Ascending aorta (tissue), 2 donors: Measurements from ENCODE around the gene CFAP54. TPM values are rescaled to one million over a fixed set of nuclear protein-coding genes. Genes with fewer than 3 reads are reported as not detected.

Source experiments
- DNase-seq, 2 donors: peaks; one replicate each; pipeline ENCODE4 v3.0.0-alpha.2; 2019; ENCODE audit warnings: low spot score in 2 of 2
- H3K27ac ChIP-seq, 2 donors: fragments of 200-600 bp; sonication (generic); one replicate each; pipeline ENCODE4 v1.5.1; 2016 to 2017; ENCODE audit warnings: mild to moderate bottlenecking in 1 of 2
- H3K27me3 ChIP-seq: fragments of 200-600 bp; sonication (generic); one replicate; pipeline ENCODE4 v1.5.1; 2017
- H3K36me3 ChIP-seq, 2 donors: fragments of 200-600 bp; sonication (generic); one replicate each; pipeline ENCODE4 v1.5.1; 2016
- H3K4me1 ChIP-seq, 2 donors: fragments of 200-600 bp; sonication (generic); one replicate each; pipeline ENCODE4 v1.5.1; 2016 to 2017; ENCODE audit warnings: mild to moderate bottlenecking in 1 of 2
- H3K4me3 ChIP-seq, 2 donors: fragments of 200-600 bp; sonication (generic); one replicate each; pipeline ENCODE4 v1.5.1; 2016 to 2017; ENCODE audit warnings: mild to moderate bottlenecking in 1 of 2
- H3K9me3 ChIP-seq, 2 donors: fragments of 200-600 bp; sonication (generic); one replicate each; pipeline ENCODE4 v1.5.1; 2016
- CTCF ChIP-seq, 3 experiments: fragments of 200-600 bp in 2 of 3; fragments of 450-650 bp in 1 of 3; sonication (generic) in 2 of 3; IDR thresholded peaks; one replicate each; pipeline ENCODE4 v1.5.1; 2016 to 2019; ENCODE audit warnings: antibody characterized with exemption in 3 of 3, mild to moderate bottlenecking in 1 of 3, moderate library complexity in 1 of 3
- intact Hi-C: fragments of 100-400 bp; cut with DNase I; formaldehyde crosslinking; loops from one replicate; pipeline ENCODE4 v1.15.1; 2023
- total RNA-seq: library from RNA; depleted of rRNA; stranded (reverse); fragments of >200 nt; gene quantifications from one replicate; pipeline ENCODE4 v1.1.0, GENCODE V29; 2016

CFAP54 gene
- total RNA-seq, 1 donor from 2014 or later: not detected

- Histone ChIP-seq H3K36me3 (no peaks in the 10 kb centered on the region), H3K27ac (no peak overlapping the region), H3K27me3 (no peaks in the 10 kb centered on the region), H3K9me3 (no peaks in the 10 kb centered on the region), H3K4me3 (no peak overlapping the region), H3K4me1 (peaks cover 0 to 3% of the 10 kb centered on the region in 2 donors)
- no peak for DNase-seq
- intact Hi-C loops: no loop called here
- no peak for TF ChIP-seq CTCF (IDR thresholded peaks at IDR 0.05)
These were observed 422.9 kb downstream of the CFAP54 start for GRCh38 chr12:96912261-96912660.

DNA sequence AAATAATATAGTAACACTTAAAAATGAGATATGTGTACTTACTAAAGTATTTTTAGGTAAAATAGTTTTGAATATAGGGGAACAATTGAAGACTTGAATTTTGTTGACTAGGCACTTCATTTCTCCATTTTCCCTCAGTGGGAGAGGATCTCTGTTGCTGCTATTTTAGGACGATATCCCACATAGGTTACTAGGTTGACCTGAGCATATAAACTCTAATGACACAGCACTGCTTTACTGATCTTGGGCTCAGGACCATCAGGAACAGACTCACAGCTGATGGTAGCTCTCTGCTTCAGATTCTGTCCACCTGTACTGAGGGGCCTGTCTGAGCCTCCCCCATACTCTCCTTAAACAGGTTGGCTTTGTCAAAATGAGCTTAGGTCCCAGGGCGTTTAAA, 423.6 kb downstream of the CFAP54 start:
- H3K27ac ChIP-seq: no peak overlapping the region

DNA sequence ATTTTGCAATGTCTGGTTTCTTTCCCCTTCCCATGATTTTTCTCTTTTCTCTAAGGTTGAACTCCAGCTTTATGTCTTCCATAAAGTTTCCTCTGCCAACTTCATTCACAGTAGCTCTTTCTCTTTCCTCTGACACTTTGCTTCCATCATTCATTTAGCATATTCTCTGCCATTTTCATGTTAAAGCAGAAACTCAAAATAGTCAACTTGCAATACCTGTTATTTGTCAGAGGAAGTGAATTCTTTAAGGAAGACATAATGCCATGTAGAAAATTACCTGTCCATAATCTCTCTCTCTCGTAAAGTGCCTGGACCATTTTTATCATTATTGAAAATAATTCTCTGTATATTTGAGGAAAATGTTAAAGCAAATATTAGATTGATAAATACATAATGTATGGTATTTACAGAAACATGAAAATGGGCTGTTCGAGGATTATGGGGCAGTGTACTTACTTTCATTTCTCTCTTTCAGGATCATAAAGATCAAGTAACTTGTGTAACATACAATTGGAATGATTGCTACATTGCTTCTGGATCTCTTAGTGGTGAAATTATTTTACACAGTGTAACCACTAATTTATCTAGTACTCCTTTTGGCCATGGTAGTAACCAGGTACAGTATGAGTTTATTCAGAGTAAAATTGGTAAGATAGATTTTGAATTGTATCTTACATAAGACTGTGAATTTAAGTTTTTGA, 430.3 kb downstream of the CFAP54 start:
- intact Hi-C loops: no loop called here
- Histone ChIP-seq H3K9me3 (no peaks in the 10 kb centered on the region), H3K36me3 (peaks cover 0 to 3% of the 10 kb centered on the region in 2 donors), H3K27ac (no peak overlapping the region), H3K4me1 (no peaks in the 10 kb centered on the region), H3K27me3 (no peaks in the 10 kb centered on the region), H3K4me3 (no peak overlapping the region)
- no peak for TF ChIP-seq CTCF (IDR thresholded peaks at IDR 0.05)
- no peak for DNase-seq

More for the DNA sequence above, 423.6 kb downstream of the CFAP54 start:
- Histone ChIP-seq H3K27me3 (no peaks in the 10 kb centered on the region), H3K36me3 (no peaks in the 10 kb centered on the region), H3K4me3 (no peak overlapping the region), H3K4me1 (peaks cover 0 to 3% of the 10 kb centered on the region in 2 donors), H3K9me3 (no peaks in the 10 kb centered on the region)
- TF ChIP-seq CTCF (IDR thresholded peaks at IDR 0.05): no peak
- intact Hi-C loops: no loop called here
- DNase-seq: no peak

Other genes starting within 250 kb of the CFAP54 start
- gene CDK17, start 89.1 kb upstream of the CFAP54 start, total RNA-seq: 49.7 TPM